Fibroblast of lung (primary cell): Measurements from ENCODE around the gene GADL1.

Source experiments
- CTCF ChIP-seq, 2 donors: IDR thresholded peaks in 1 of 2; conservative IDR thresholded peaks in 1 of 2; 1 replicate in 1 of 2; 2 replicates in 1 of 2; pipeline ENCODE4 v1.5.1; 2011 to 2012; ENCODE audit warnings: low read length in 2 of 2, control low read depth in 1 of 2, inconsistent platforms in 1 of 2, low read depth in 1 of 2, mild to moderate bottlenecking in 1 of 2
- EZH2 ChIP-seq: IDR thresholded peaks from 2 replicates; pipeline ENCODE4 v1.5.1; 2012; ENCODE audit warnings: low read length, control low read depth, mild to moderate bottlenecking; ENCODE audit errors: missing control alignments

GRCh38 chr3:30871720-30872119 is 22.7 kb downstream of the GADL1 start:
- no peak for TF ChIP-seq EZH2
- no peak for TF ChIP-seq CTCF (conservative IDR thresholded peaks at IDR 0.05 in 1 of 2, IDR thresholded peaks at IDR 0.05 in 1 of 2; ENCODE audit: low read depth in 1 of 2, low read length in 2 of 2)
